AG04449 (cell line): ENCODE results near the gene NGFR.
"Not testable (repeated sequence)": the region's sequence is repeated elsewhere in the genome, so short reads cannot be mapped to it uniquely, and the experiment has no call there.

Source experiments
- CTCF ChIA-PET: fragments of 350-600 bp; formaldehyde crosslinking; extraction: SDS; loops from one replicate; lab custom pipeline; 2021; ENCODE audit warnings: antibody characterized with exemption; lab: Yijun Ruan, JAX
- POLR2A ChIA-PET: fragments of 400-600, 350-600 bp; formaldehyde crosslinking; extraction: SDS; loops from one replicate; lab custom pipeline; 2020; ENCODE audit warnings: antibody characterized with exemption, inconsistent platforms; lab: Yijun Ruan, JAX
- DNase-seq: peaks from one replicate; pipeline ENCODE4 v3.0.0-alpha.2; 2010; ENCODE audit warnings: low read depth, low spot score
- H3K4me3 ChIP-seq: 2 replicates; pipeline ENCODE4 v1.5.1; 2011; ENCODE audit warnings: low read depth, mild to moderate bottlenecking, control low read depth, low read length
- CTCF ChIP-seq: IDR thresholded peaks from one replicate; pipeline ENCODE4 v1.5.1; 2011; ENCODE audit warnings: mild to moderate bottlenecking, moderate library complexity, low read length, control low read depth, inconsistent platforms; ENCODE audit not compliant: insufficient read depth; ENCODE audit errors: missing control alignments

The NGFR gene

GRCh38 chr17:49548506-49549310 is 53.6 kb downstream of the NGFR start:
- CTCF ChIA-PET, result interaction anchor here (0.7 to 2.4 kb wide), 8 partner anchors 8 to 140 kb away, joined by 3 to 7 read pairs (median 3); no protein-coding TSS in a partner anchor
- no peak for DNase-seq
- peak; percentile 62 for TF ChIP-seq CTCF
- POLR2A ChIA-PET, result no interaction called here
- no peak overlapping the region for H3K4me3 ChIP-seq

GRCh38 chr17:49549311-49549605 is 54.2 kb downstream of the NGFR start:
- DNase-seq, result no peak
- ChIA-PET POLR2A (no interaction called here), CTCF (interaction anchor here (10.6 kb wide), 1 partner anchor 113 kb away, joined by 376 read pairs; no protein-coding TSS in a partner anchor)
- no peak overlapping the region for H3K4me3 ChIP-seq
- no peak for TF ChIP-seq CTCF

- ChIA-PET POLR2A (interaction anchor here (0.7 kb wide), 1 partner anchor 158 kb away, joined by 4 read pairs; the partner anchor contains the start of gene SLC35B1), CTCF (interaction anchor here (0.9 to 10.6 kb wide), 3 partner anchors 54 to 139 kb away, joined by 4 to 376 read pairs (median 210); partner anchors contain the start of gene PHB1)
- no peak overlapping the region for H3K4me3 ChIP-seq
- DNase-seq, result no peak
- TF ChIP-seq CTCF, result no peak
Observed at GRCh38 chr17:49549691-49550678, 54.9 kb downstream of the NGFR start.

GRCh38 chr17:49550764-49551163 is 55.7 kb downstream of the NGFR start:
- POLR2A ChIA-PET, DNase-seq, H3K4me3 ChIP-seq: not testable (repeated sequence)
- CTCF ChIA-PET, result interaction anchor here (9.0 to 10.6 kb wide), 2 partner anchors 115 to 140 kb away, joined by 210 to 376 read pairs; partner anchors contain the start of gene PHB1

- POLR2A ChIA-PET, result no interaction called here
- no peak overlapping the region for H3K4me3 ChIP-seq
- no peak for TF ChIP-seq CTCF
Observed at GRCh38 chr17:49551221-49552069, 56.4 kb downstream of the NGFR start.

More at GRCh38 chr17:49551221-49552069, 56.4 kb downstream of the NGFR start:
- CTCF ChIA-PET, result interaction anchor here (0.8 to 10.6 kb wide), 3 partner anchors 115 to 235 kb away, joined by 3 to 376 read pairs (median 210); partner anchors contain the start of gene PHB1
- DNase-seq, result no peak
